A673 (cell line): ENCODE measurements around the gene LCE4A.

Experiments used
- EZH2 ChIP-seq: fragments of 200-600 bp; sonication (generic); IDR thresholded peaks from 2 replicates; pipeline ENCODE4 v1.6.1; 2017; ENCODE audit warnings: borderline replicate concordance, low read depth, mild to moderate bottlenecking, mixed read lengths, antibody characterized with exemption, low read length; ENCODE audit not compliant: poor library complexity, severe bottlenecking
- TF ChIP-seq, protein P1 (sequence below): fragments of 300-800, 200-600 bp; sonication (generic); conservative IDR thresholded peaks from 2 replicates; pipeline ENCODE4 v1.5.1; 2017; ENCODE audit warnings: low read depth, mild to moderate bottlenecking, antibody characterized with exemption, low read length, moderate library complexity, mixed read lengths

DNA sequence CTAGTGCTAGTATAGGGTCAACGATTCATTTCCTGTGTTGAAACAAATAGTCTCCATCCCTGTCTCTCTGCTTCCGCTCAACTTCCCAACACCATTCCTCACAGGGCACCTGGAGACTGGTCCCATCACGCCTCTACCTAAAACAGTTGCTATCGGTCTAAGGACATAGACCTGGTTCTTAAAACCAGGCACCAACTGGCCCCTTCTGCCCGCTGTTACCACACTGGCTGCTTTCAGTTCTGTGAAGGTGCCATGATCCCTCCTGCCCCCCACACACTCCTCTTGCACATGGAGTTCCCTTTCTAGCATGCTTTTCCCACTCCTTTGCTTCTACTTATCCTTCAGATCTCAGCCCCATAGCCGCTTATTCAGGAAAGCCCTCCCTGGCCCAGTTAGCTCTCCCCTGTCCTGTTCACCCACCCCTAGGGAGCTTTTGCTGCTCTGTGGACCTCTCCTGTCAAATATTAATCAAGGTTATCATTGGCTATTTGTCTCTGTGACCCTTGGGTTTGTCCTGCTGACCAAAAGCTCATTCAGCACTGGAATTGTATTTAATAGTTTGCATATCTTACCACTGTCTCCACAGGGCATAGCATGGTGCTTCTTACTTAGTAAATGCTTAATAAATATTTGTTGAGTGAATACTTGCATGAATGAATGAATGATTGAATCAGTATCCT is 37.9 kb downstream of the LCE4A start:
- TF ChIP-seq, protein P1, sequence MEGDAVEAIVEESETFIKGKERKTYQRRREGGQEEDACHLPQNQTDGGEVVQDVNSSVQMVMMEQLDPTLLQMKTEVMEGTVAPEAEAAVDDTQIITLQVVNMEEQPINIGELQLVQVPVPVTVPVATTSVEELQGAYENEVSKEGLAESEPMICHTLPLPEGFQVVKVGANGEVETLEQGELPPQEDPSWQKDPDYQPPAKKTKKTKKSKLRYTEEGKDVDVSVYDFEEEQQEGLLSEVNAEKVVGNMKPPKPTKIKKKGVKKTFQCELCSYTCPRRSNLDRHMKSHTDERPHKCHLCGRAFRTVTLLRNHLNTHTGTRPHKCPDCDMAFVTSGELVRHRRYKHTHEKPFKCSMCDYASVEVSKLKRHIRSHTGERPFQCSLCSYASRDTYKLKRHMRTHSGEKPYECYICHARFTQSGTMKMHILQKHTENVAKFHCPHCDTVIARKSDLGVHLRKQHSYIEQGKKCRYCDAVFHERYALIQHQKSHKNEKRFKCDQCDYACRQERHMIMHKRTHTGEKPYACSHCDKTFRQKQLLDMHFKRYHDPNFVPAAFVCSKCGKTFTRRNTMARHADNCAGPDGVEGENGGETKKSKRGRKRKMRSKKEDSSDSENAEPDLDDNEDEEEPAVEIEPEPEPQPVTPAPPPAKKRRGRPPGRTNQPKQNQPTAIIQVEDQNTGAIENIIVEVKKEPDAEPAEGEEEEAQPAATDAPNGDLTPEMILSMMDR = no peak
- no peak for TF ChIP-seq EZH2
